H1 (cell line): ENCODE data around the gene TMEM198. TPM values are rescaled to one million over a fixed set of nuclear protein-coding genes. Genes with fewer than 3 reads are reported as not detected.

ENCODE experiments used
- CBX5 ChIP-seq: fragments of 300-800, 300-1000 bp; sonication (generic); IDR thresholded peaks from 2 replicates; pipeline ENCODE4 v1.7.1; 2016; ENCODE audit warnings: antibody characterized with exemption, low read length, low read depth
- CBX8 ChIP-seq: fragments of 300-800, 300-1000 bp; sonication (generic); IDR thresholded peaks from 2 replicates; pipeline ENCODE4 v1.7.1; 2016; ENCODE audit warnings: low read depth, low read length, borderline replicate concordance
- CHD2 ChIP-seq: IDR thresholded peaks from 2 replicates; pipeline ENCODE4 v1.6.1; 2012; ENCODE audit warnings: low read length, improper control_type of control experiment
- CREB1 ChIP-seq: IDR thresholded peaks from 2 replicates; pipeline ENCODE4 v1.6.1; 2012; ENCODE audit warnings: inconsistent platforms
- GTF2F1 ChIP-seq: IDR thresholded peaks from 2 replicates; pipeline ENCODE4 v1.6.1; 2012; ENCODE audit warnings: low read depth, low read length, improper control_type of control experiment, borderline replicate concordance
- JUND ChIP-seq: IDR thresholded peaks from 2 replicates; pipeline ENCODE4 v1.6.1; 2011; ENCODE audit warnings: mild to moderate bottlenecking, improper control_type of control experiment, low read length
- KDM4A ChIP-seq: IDR thresholded peaks from one replicate; pipeline ENCODE4 v1.7.1; 2012; ENCODE audit warnings: low read depth, mild to moderate bottlenecking, moderate library complexity, low read length, inconsistent platforms; ENCODE audit not compliant: severe bottlenecking
- NRF1 ChIP-seq: IDR thresholded peaks from 2 replicates; pipeline ENCODE4 v1.6.1; 2011; ENCODE audit warnings: mild to moderate bottlenecking, low read depth, low read length, improper control_type of control experiment
- POU5F1 ChIP-seq: IDR thresholded peaks from 2 replicates; pipeline ENCODE4 v1.6.1; 2011; ENCODE audit warnings: low read depth, mild to moderate bottlenecking, low read length, moderate library complexity
- RBBP5 ChIP-seq: IDR thresholded peaks from 2 replicates; pipeline ENCODE4 v1.7.1; 2012; ENCODE audit warnings: low read depth, mild to moderate bottlenecking, inconsistent platforms, low read length, moderate library complexity, borderline replicate concordance
- RNF2 ChIP-seq: fragments of 200-900, 300-1000 bp; sonication (generic); IDR thresholded peaks from 2 replicates; pipeline ENCODE4 v1.7.1; 2016; ENCODE audit warnings: borderline replicate concordance, low read depth, mild to moderate bottlenecking, antibody characterized with exemption, low read length; ENCODE audit not compliant: poor library complexity, severe bottlenecking; ENCODE audit errors: missing control alignments
- RXRA ChIP-seq: IDR thresholded peaks from 2 replicates; pipeline ENCODE4 v1.6.1; 2011; ENCODE audit warnings: low read depth, mild to moderate bottlenecking, low read length, moderate library complexity; ENCODE audit not compliant: insufficient read depth
- SIN3A ChIP-seq, 2 experiments: IDR thresholded peaks in 1 of 2; conservative IDR thresholded peaks in 1 of 2; 2 replicates each; pipeline ENCODE4 v1.6.1; 2011 to 2012; ENCODE audit warnings: low read length in 2 of 2, improper control_type of control experiment in 1 of 2, low read depth in 1 of 2, mild to moderate bottlenecking in 1 of 2
- SUZ12 ChIP-seq: fragments of 200-600 bp; sonication (generic); IDR thresholded peaks from 2 replicates; pipeline ENCODE4 v1.6.1; 2012; ENCODE audit warnings: mild to moderate bottlenecking, inconsistent platforms, low read length, moderate library complexity, mixed read lengths
- TAF1 ChIP-seq: IDR thresholded peaks from 2 replicates; pipeline ENCODE4 v1.6.1; 2011; ENCODE audit warnings: mild to moderate bottlenecking, low read depth, low read length
- TBP ChIP-seq: IDR thresholded peaks from 2 replicates; pipeline ENCODE4 v1.6.1; 2011; ENCODE audit warnings: low read depth, low read length, improper control_type of control experiment
- TEAD4 ChIP-seq: IDR thresholded peaks from 2 replicates; pipeline ENCODE4 v1.6.1; 2012; ENCODE audit warnings: low read depth, low read length, inconsistent platforms, mixed read lengths
- polyA plus RNA-seq, 7 experiments: library from polyadenylated mRNA; depleted of rRNA in 3 of 7; stranded (reverse) in 5 of 7; unstranded in 2 of 7; fragments of >200 nt in 5 of 7; fragments of 200-250 nt in 2 of 7; gene quantifications; 1 replicate in 5 of 7; 2 replicates in 1 of 7; 4 replicates in 1 of 7; pipeline versions ENCODE4 v1.2.1 to v1.2.3, GENCODE V29; 2011 to 2013; ENCODE audit warnings: missing spikeins in 2 of 7, mixed read lengths in 2 of 7
- total RNA-seq: library from RNA; stranded (reverse); fragmentation: NEBNext Ultra II Directional; extraction: Animal tissue kit (Norgen Biotek cat#: 25700); gene quantifications from 2 replicates; pipeline ENCODE4 v1.2.1, GENCODE V29; 2021
- TF ChIP-seq, protein P1 (sequence below), 3 experiments: IDR thresholded peaks; 1 replicate in 2 of 3; 2 replicates in 1 of 3; pipeline versions ENCODE4 v1.5.1 to v1.6.1; 2011; ENCODE audit warnings: low read length in 3 of 3, mild to moderate bottlenecking in 3 of 3, inconsistent platforms in 2 of 3, low read depth in 1 of 3, moderate library complexity in 1 of 3; ENCODE audit not compliant: insufficient read depth in 1 of 3; ENCODE audit errors: control extremely low read depth in 1 of 3

TMEM198 gene
- total and polyA plus RNA-seq, 2 of the 8 experiments (the other 6 are each of a cell fraction or from before 2014, with no cell fraction given): 10.2 to 10.4 TPM

DNA sequence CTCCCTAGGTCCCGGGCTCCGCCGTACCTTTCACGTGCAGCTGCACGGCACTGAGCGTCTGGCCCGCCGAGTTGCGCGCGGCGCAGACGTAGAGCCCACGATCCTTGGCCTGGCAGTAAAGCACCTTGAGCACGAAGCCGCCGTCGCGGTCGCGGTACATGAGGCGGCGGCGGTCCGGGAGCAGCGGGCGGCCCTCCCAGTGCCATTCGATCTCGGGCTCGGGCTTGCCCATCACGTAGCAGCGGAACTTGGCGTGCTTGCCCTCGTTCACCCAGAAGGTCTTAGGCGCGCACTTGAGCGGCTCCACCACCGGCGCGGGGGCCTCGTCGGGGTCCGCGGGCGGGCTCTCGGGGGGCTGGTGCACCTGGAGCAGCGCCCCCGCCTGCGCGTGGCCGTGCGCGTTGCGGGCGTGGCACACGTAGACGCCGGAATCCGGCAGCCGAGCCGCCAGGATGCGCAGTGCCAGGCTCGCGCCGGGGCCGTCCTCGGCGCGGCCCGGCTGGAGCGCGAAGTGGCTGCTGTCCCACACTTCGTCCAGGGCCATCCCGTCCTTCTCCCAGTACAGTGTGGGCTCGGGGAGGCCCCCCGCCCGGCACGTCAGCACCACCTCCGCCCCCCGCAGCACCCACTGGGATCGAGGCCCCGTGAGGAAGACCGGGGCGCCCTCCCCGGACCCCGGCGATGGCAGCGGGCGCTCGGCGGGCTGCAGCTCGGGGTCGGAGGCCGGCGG lies 26.5 kb downstream of the TMEM198 start (continued):
- TF ChIP-seq RBBP5 (peak; percentile 65; the same call in 1 of the 2 replicates), SUZ12 (no peak), RXRA (no peak), POU5F1 (no peak), CBX5 (no peak), TEAD4 (no peak), RNF2 (no peak), TBP (no peak), JUND (no peak), CBX8 (no peak), NRF1 (no peak), CREB1 (no peak), GTF2F1 (no peak), KDM4A (peak; percentile 53), CHD2 (no peak), SIN3A (conservative IDR thresholded peaks at IDR 0.05 in 1 of 2, IDR thresholded peaks at IDR 0.05 in 1 of 2; ENCODE audit: low read depth in 1 of 2, low read length in 2 of 2) (no peak), TAF1 (0 out of 2 replicates have a peak, but pooled peaks have one; percentile 21)
- TF ChIP-seq, protein P1, sequence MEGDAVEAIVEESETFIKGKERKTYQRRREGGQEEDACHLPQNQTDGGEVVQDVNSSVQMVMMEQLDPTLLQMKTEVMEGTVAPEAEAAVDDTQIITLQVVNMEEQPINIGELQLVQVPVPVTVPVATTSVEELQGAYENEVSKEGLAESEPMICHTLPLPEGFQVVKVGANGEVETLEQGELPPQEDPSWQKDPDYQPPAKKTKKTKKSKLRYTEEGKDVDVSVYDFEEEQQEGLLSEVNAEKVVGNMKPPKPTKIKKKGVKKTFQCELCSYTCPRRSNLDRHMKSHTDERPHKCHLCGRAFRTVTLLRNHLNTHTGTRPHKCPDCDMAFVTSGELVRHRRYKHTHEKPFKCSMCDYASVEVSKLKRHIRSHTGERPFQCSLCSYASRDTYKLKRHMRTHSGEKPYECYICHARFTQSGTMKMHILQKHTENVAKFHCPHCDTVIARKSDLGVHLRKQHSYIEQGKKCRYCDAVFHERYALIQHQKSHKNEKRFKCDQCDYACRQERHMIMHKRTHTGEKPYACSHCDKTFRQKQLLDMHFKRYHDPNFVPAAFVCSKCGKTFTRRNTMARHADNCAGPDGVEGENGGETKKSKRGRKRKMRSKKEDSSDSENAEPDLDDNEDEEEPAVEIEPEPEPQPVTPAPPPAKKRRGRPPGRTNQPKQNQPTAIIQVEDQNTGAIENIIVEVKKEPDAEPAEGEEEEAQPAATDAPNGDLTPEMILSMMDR (IDR thresholded peaks at IDR 0.05; ENCODE audit: control extremely low read depth in 1 of 3, insufficient read depth in 1 of 3, low read depth in 1 of 3, low read length in 3 of 3): no peak
